Activated CD4-positive, alpha-beta T cell treated with anti-CD3 and anti-CD28 coated beads, Interleukin-2, amount 50 U/mL, for 4 hours (primary cell): Measurements from ENCODE around the gene PCYT2.
"Not testable (repeated sequence)": the region's sequence is repeated elsewhere in the genome, so short reads cannot be mapped to it uniquely, and the experiment has no call there.

ENCODE experiments used
- DNase-seq, 2 experiments: peaks; one replicate each; pipeline ENCODE4 v3.0.0-alpha.2; 2020

PCYT2 gene

GRCh38 chr17:81911277-81911961, at the start of gene PCYT2:
PCYT2 (minus strand) TSS chr17:81911399; CDS start chr17:81911355, 44 bp downstream.
- peak; percentile 91 to 93 for DNase-seq

GRCh38 chr17:81960130-81960958, 49.1 kb upstream of the PCYT2 start:
- no peak for DNase-seq

GRCh38 chr17:81959362-81960129, 48.3 kb upstream of the PCYT2 start:
- peak; percentile 77 to 80 for DNase-seq

GRCh38 chr17:81958633-81959342, 47.6 kb upstream of the PCYT2 start:
- no peak for DNase-seq

GRCh38 chr17:81957691-81958432, 46.7 kb upstream of the PCYT2 start:
- DNase-seq, result no peak

GRCh38 chr17:81956607-81957589, 45.7 kb upstream of the PCYT2 start:
- DNase-seq, result no peak

- DNase-seq, result no peak
These were observed 44.8 kb upstream of the PCYT2 start for GRCh38 chr17:81955756-81956544.

- no peak for DNase-seq
These were observed 44.0 kb upstream of the PCYT2 start for GRCh38 chr17:81955058-81955681.

GRCh38 chr17:81954131-81955057, 43.2 kb upstream of the PCYT2 start:
- DNase-seq, result no peak

GRCh38 chr17:81953443-81953842, 42.2 kb upstream of the PCYT2 start:
- DNase-seq, result not testable (repeated sequence)

GRCh38 chr17:81952792-81953228, 41.6 kb upstream of the PCYT2 start:
- DNase-seq, result no peak

GRCh38 chr17:81951785-81952684, 40.8 kb upstream of the PCYT2 start:
- no peak for DNase-seq

- no peak for DNase-seq
These were observed 39.3 kb upstream of the PCYT2 start for GRCh38 chr17:81950501-81950900.

GRCh38 chr17:81948635-81949378, 37.6 kb upstream of the PCYT2 start:
- no peak for DNase-seq

GRCh38 chr17:81947189-81947588, 36.0 kb upstream of the PCYT2 start, which contains the start of gene MYADML2:
MYADML2 (minus strand) TSS chr17:81947233; CDS start chr17:81941741, 5,492 bp downstream.
- no peak for DNase-seq

GRCh38 chr17:81944858-81945257, 33.7 kb upstream of the PCYT2 start:
- DNase-seq, result no peak
